Endothelial cell of umbilical vein (primary cell): ENCODE data around the gene HMHB1. TPM values are rescaled to one million over a fixed set of nuclear protein-coding genes. Genes with fewer than 3 reads are reported as not detected.

Experiments used
- BruUV-seq: library from RNA; stranded (reverse); fragments of 400-500 nt; replicated peaks from 2 replicates; lab custom pipeline; 2021; lab: Mats Ljungman, UMichigan
- CTCF ChIA-PET: fragments of 300-600, 350-600 bp; sonication (Branson Sonifier 250); formaldehyde crosslinking; loops from one replicate; lab custom pipeline; 2021; ENCODE audit warnings: antibody characterized with exemption, inconsistent platforms; lab: Charles Lee
- POLR2A ChIA-PET: fragments of 300-600, 350-600 bp; sonication (Branson Sonifier 250); formaldehyde crosslinking; loops from one replicate; lab custom pipeline; 2021; ENCODE audit warnings: antibody characterized with exemption, inconsistent platforms; lab: Charles Lee
- DNase-seq: peaks from one replicate; pipeline ENCODE4 v3.0.0-alpha.2; 2011; ENCODE audit warnings: low read depth, low spot score
- FAIRE-seq: peaks from 2 replicates; lab custom pipeline; 2011; peaks lifted over from hg19 to GRCh38; lab: Jason Lieb, UNC
- H2AFZ ChIP-seq: 2 replicates; pipeline ENCODE4 v1.6.0; 2012; ENCODE audit warnings: low read depth, low read length, control low read depth, inconsistent platforms
- H3K27ac ChIP-seq: 2 replicates; pipeline ENCODE4 v1.5.1; 2011; ENCODE audit warnings: low read depth, mild to moderate bottlenecking, control low read depth, low read length, moderate library complexity; ENCODE audit not compliant: insufficient read depth
- H3K27me3 ChIP-seq, 2 experiments: 2 replicates each; pipeline versions ENCODE4 v1.6.0 to v1.6.1; 2011; ENCODE audit warnings: low read length in 2 of 2, mixed read lengths in 1 of 2; ENCODE audit not compliant: control insufficient read depth in 2 of 2, insufficient read depth in 2 of 2
- H3K36me3 ChIP-seq, 2 experiments: 2 replicates in 1 of 2; 3 replicates in 1 of 2; pipeline ENCODE4 v1.5.1; 2011; ENCODE audit warnings: low read length in 2 of 2, mild to moderate bottlenecking in 1 of 2, moderate library complexity in 1 of 2; ENCODE audit not compliant: control insufficient read depth in 2 of 2, insufficient read depth in 2 of 2; ENCODE audit errors: extremely low read depth in 1 of 2
- H3K4me1 ChIP-seq: 3 replicates; pipeline ENCODE4 v1.5.1; 2011; ENCODE audit warnings: mild to moderate bottlenecking, low read length; ENCODE audit not compliant: control insufficient read depth, insufficient read depth; ENCODE audit errors: extremely low read depth
- H3K4me2 ChIP-seq: 2 replicates; pipeline ENCODE4 v1.6.1; 2011; ENCODE audit warnings: low read length, control low read depth, mixed read lengths; ENCODE audit not compliant: insufficient read depth
- H3K4me3 ChIP-seq, 3 experiments: fragments of 200-600 bp in 1 of 3; sonication (generic), shearing (Covaris generic) in 1 of 3; replicated peaks in 1 of 3; 2 replicates each; pipeline ENCODE4 v1.5.1; 2011 to 2016; ENCODE audit warnings: control low read depth in 3 of 3, low read length in 3 of 3, mild to moderate bottlenecking in 2 of 3, inconsistent platforms in 1 of 3, low read depth in 1 of 3, moderate library complexity in 1 of 3; ENCODE audit not compliant: insufficient read depth in 1 of 3
- H3K79me2 ChIP-seq: 2 replicates; pipeline ENCODE4 v1.6.0; 2012; ENCODE audit warnings: low read length, inconsistent platforms; ENCODE audit not compliant: control insufficient read depth, insufficient read depth
- H3K9ac ChIP-seq: replicated peaks from 2 replicates; pipeline ENCODE3; 2011; ENCODE audit warnings: low read length, control low read depth; ENCODE audit not compliant: insufficient read depth; ENCODE audit errors: extremely low read depth
- H3K9me1 ChIP-seq: replicated peaks from 3 replicates; pipeline ENCODE4 v1.6.0; 2011; ENCODE audit warnings: mild to moderate bottlenecking, low read length; ENCODE audit not compliant: control insufficient read depth, insufficient read depth; ENCODE audit errors: extremely low read depth
- H3K9me3 ChIP-seq: replicated peaks from 2 replicates; pipeline ENCODE4 v1.5.1; 2012; ENCODE audit warnings: low read length, inconsistent platforms; ENCODE audit not compliant: control insufficient read depth, insufficient read depth
- H4K20me1 ChIP-seq: replicated peaks from 2 replicates; pipeline ENCODE3; 2011; ENCODE audit warnings: mild to moderate bottlenecking, low read length; ENCODE audit not compliant: control insufficient read depth, insufficient read depth; ENCODE audit errors: extremely low read depth
- EZH2 ChIP-seq: IDR thresholded peaks from 2 replicates; pipeline ENCODE4 v1.6.1; 2012; ENCODE audit warnings: borderline replicate concordance, low read depth, mild to moderate bottlenecking, moderate library complexity, low read length, inconsistent platforms; ENCODE audit not compliant: severe bottlenecking
- FOS ChIP-seq: IDR thresholded peaks from 2 replicates; pipeline ENCODE4 v1.6.1; 2011; ENCODE audit warnings: mild to moderate bottlenecking, low read length, moderate library complexity, borderline replicate concordance; ENCODE audit not compliant: insufficient read depth
- GATA2 ChIP-seq: IDR thresholded peaks from 2 replicates; pipeline ENCODE4 v1.7.0; 2011; ENCODE audit warnings: low read depth, mild to moderate bottlenecking, moderate library complexity, mixed read lengths, low read length; ENCODE audit not compliant: insufficient read length, insufficient read depth
- JUN ChIP-seq: IDR thresholded peaks from 2 replicates; pipeline ENCODE4 v1.6.1; 2011; ENCODE audit warnings: borderline replicate concordance, low read depth; ENCODE audit not compliant: insufficient read length, insufficient read depth
- MAX ChIP-seq: IDR thresholded peaks from 2 replicates; pipeline ENCODE4 v1.6.1; 2011; ENCODE audit not compliant: insufficient read depth, insufficient read length
- MYC ChIP-seq: IDR thresholded peaks from one replicate; pipeline ENCODE4 v1.6.1; 2011; ENCODE audit warnings: mild to moderate bottlenecking, low read depth, low read length
- POLR2A ChIP-seq: IDR thresholded peaks from 2 replicates; pipeline ENCODE4 v1.6.1; 2012; ENCODE audit warnings: low read depth, mild to moderate bottlenecking, control low read depth, low read length
- POLR2AphosphoS5 ChIP-seq: IDR thresholded peaks from 2 replicates; pipeline ENCODE4 v1.6.1; 2012; ENCODE audit warnings: low read depth, mild to moderate bottlenecking, control low read depth, low read length, moderate library complexity; ENCODE audit not compliant: insufficient read depth
- dilution Hi-C: fragments of 300-500 bp; cut with MboI; formaldehyde crosslinking; loops from one replicate; pipeline ENCODE4 v1.15.0; 2019; ENCODE audit warnings: low sequenced_read_pairs; ENCODE audit not compliant: extremely low pct_ligation_motif_present
- intact Hi-C: fragments of 100-400 bp; cut with micrococcal nuclease; formaldehyde crosslinking; loops from one replicate; pipeline ENCODE4 v1.10.0; 2022
- polyA plus RNA-seq, 4 experiments: library from polyadenylated mRNA; depleted of rRNA in 3 of 4; stranded (reverse) in 3 of 4; unstranded in 1 of 4; fragments of >200 nt; gene quantifications; 2 replicates each; pipeline versions ENCODE4 v1.2.1 to v1.2.3, GENCODE V29; 2011 to 2012; ENCODE audit warnings: missing spikeins in 1 of 4
- total RNA-seq: library from RNA; stranded (reverse); gene quantifications from 2 replicates; pipeline ENCODE4 v1.2.3, GENCODE V29; 2021
- TF ChIP-seq, protein P1 (sequence below), 2 donors: IDR thresholded peaks; 1 replicate in 1 of 2; 2 replicates in 1 of 2; pipeline ENCODE4 v1.5.1; 2011; ENCODE audit warnings: low read length in 2 of 2, mild to moderate bottlenecking in 2 of 2, moderate library complexity in 2 of 2, control low read depth in 1 of 2, inconsistent platforms in 1 of 2, low read depth in 1 of 2; ENCODE audit not compliant: insufficient read depth in 1 of 2; ENCODE audit errors: extremely low read depth in 1 of 2

HMHB1 gene
- total and polyA plus RNA-seq, 2 donors (not counting 3 experiments of a cell fraction or from before 2014, with no cell fraction given): not detected

DNA sequence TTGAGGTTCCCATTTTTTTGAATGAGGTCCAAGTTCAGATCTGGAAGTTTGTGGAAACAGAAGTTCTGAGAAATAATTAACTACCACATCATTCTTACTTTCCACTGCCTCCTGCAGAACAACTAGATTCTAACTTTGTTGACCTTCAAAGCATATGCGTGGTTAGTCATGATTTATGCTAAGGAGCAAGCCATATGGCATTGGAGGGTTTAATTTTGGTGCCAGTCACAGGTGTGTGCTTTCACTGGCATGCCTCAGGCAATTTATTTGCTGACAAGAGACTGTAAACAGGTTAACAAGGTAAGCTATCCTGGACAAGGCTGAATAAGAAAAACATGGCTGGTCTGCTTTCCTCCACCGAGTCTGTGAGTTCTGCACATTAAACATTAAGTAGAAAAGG lies 31.5 kb downstream of the HMHB1 start:
- Histone ChIP-seq H3K27me3 (no peaks in the 10 kb centered on the region), H3K27ac (no peak overlapping the region), H4K20me1 (no peaks in the 10 kb centered on the region), H3K4me1 (peaks cover 10% of the 10 kb centered on the region), H3K9me1 (no peaks in the 10 kb centered on the region), H3K4me2 (no peak overlapping the region), H3K9me3 (no peaks in the 10 kb centered on the region), H3K4me3 (no peak overlapping the region), H2AFZ (no peak overlapping the region), H3K36me3 (no peaks in the 10 kb centered on the region), H3K79me2 (no peaks in the 10 kb centered on the region), H3K9ac (no peak overlapping the region)
- CTCF ChIA-PET: no interaction called here
- POLR2A ChIA-PET: no interaction called here
- TF ChIP-seq MAX: no peak
- TF ChIP-seq, protein P1, sequence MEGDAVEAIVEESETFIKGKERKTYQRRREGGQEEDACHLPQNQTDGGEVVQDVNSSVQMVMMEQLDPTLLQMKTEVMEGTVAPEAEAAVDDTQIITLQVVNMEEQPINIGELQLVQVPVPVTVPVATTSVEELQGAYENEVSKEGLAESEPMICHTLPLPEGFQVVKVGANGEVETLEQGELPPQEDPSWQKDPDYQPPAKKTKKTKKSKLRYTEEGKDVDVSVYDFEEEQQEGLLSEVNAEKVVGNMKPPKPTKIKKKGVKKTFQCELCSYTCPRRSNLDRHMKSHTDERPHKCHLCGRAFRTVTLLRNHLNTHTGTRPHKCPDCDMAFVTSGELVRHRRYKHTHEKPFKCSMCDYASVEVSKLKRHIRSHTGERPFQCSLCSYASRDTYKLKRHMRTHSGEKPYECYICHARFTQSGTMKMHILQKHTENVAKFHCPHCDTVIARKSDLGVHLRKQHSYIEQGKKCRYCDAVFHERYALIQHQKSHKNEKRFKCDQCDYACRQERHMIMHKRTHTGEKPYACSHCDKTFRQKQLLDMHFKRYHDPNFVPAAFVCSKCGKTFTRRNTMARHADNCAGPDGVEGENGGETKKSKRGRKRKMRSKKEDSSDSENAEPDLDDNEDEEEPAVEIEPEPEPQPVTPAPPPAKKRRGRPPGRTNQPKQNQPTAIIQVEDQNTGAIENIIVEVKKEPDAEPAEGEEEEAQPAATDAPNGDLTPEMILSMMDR (IDR thresholded peaks at IDR 0.05; ENCODE audit: extremely low read depth in 1 of 2, insufficient read depth in 1 of 2, low read depth in 1 of 2, low read length in 2 of 2): no peak
- no peak for TF ChIP-seq POLR2AphosphoS5
- no peak for TF ChIP-seq GATA2
- no peak for TF ChIP-seq JUN
- no peak for TF ChIP-seq FOS
- TF ChIP-seq MYC: no peak
- TF ChIP-seq POLR2A: no peak
- TF ChIP-seq EZH2: no peak
- dilution Hi-C loops: no loop called here
- FAIRE-seq (no peak), DNase-seq (no peak)
- intact Hi-C loops: no loop called here
- BruUV-seq: no TSS peak
